Measurements from ENCODE around the gene CDH4.
A peak's percentile ranks its signal among the peaks of the same experiment; 100 is the strongest.

The CDH4 gene

DNA sequence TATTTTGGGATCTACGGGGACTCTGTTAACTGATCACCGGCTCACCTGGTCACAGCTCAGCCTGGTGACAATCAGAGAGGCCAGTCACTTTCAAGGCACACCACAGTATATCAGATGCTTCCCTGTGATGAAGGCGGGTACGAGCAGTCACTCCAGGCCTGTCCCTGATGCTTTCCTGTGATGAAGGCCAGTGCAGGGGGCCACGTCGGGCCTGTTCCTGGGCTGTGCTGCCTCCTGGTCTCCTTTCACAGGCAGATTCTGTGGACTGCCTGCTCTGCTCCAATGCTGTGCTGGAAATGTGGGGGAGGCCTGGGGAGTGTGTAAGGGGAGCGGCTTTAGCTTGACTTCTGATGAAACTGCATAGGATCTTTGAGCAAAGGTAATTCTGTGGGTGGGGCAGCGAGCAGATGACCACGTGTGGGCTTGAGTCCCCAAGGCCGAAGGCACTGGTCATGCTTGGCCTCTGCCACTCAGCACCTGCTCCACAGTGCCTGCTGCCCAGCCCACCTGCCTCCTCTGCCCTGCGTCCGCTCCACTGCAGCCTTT, 441.1 kb downstream of the CDH4 start:
- no peak for DNase-seq (ENCODE audit: low spot score)

DNA sequence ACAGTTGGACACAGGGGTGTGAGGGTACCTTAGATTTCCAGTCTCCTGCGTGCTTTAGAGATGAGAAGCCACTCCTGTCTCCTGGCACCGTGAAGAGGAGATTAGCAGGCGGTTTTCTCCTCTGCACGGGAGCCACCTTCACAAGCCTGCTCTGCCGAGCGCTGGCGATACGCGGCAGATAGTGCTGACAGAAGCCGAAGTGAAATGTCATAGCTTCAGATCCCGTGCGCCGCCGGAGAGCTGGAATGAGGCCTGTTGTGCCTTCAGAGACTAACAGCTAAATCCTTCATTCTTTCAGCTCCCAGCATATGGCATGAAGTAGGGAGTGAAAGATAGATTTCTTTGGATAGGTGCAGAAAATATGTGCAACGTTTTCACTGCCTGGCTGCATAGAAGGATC, 442.6 kb downstream of the CDH4 start:
- DNase-seq (ENCODE audit: low spot score), result no peak

DNA sequence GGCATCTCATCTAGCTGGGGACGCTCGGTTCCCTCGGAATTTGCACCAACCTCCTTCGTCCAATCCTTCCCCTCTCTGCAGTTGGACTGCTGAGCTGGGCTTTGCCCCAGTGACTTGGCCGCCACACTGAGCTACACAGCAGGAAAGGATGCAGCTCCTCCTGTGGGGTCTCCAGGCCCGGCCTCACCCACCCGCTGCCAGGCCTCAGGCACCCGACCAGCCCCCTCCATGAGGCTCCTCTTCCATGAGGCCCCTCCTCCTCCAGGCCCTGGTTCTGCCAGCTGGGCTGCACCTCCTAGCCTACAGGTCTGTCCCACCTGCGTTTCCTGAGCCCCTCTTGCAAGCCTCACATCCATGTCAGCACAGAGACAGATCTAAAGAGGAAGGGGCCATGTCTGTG, 443.7 kb downstream of the CDH4 start:
- no peak for DNase-seq (ENCODE audit: low spot score)

DNA sequence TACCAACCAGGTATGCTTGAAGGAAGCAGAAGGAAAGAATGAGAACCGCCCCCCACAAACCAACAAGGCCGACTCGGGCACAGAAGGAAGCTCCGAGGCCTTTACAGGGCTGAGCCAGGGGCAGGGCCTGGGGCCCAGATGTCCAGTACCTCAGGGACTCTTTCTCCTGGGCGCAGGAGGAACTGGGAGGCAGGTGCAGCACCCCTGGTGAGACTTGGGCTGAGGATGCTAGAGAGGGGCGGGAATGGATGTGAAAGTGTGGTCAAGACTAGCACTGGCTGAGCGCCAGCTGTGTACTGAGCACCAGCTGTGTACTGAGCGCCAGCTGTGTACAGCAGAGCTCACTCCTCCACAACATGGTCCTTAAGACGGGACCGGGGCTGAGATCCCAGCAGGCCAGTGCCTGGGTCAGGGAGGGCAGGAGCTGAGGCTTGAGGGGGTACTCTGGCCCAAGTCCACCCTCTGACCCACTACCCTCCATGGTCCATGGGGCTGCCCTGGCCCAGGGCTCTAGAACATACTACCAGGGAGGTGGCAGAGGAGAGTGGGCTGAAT, 444.2 kb downstream of the CDH4 start:
- no peak for DNase-seq (ENCODE audit: low spot score)

DNA sequence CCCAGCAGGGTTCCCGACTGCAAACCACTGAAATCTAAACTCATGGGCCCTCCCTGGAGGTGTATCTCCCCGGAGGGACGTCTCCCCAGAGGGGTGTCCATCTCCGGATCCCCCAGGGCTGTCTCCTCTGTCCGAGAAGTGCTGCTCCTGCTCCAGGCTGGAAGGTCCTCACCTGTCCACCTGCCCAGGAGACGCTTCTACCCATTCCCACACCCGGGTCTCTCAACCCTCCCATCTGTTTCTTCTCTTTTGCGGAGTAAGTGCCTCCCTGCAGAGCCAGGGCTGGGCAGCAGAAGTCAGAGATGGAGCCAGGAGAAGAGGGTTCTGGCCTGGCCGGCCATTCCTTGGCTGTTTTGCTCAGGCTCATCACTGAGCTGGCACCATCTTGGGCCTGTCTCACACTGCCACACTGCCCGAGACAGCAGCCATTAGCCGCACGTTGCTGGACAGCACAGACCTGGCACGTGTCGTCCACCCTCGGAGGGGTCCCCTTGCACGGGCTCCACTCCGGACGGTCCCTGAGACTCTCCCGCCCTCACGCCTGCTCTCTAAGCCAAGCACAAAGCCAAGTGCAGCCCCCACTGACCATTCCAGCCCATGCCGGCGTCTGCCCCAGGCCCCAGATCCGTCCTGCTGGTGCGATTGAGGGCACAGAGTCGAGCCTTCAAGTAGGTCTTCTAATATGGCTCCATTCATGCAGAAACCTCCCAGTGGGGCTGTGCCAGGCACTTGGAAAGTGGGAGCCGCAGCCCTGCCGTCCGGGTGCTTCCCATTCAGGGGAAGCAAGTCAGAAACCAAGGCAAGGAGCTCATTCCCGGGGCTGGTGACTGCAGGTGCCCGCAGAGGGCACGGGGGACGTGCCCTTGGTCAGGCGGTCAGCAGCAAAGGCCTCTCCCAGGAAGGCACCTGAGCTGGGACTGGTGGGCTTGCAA, 445.9 kb downstream of the CDH4 start:
- no peak for DNase-seq (ENCODE audit: low spot score)

DNA sequence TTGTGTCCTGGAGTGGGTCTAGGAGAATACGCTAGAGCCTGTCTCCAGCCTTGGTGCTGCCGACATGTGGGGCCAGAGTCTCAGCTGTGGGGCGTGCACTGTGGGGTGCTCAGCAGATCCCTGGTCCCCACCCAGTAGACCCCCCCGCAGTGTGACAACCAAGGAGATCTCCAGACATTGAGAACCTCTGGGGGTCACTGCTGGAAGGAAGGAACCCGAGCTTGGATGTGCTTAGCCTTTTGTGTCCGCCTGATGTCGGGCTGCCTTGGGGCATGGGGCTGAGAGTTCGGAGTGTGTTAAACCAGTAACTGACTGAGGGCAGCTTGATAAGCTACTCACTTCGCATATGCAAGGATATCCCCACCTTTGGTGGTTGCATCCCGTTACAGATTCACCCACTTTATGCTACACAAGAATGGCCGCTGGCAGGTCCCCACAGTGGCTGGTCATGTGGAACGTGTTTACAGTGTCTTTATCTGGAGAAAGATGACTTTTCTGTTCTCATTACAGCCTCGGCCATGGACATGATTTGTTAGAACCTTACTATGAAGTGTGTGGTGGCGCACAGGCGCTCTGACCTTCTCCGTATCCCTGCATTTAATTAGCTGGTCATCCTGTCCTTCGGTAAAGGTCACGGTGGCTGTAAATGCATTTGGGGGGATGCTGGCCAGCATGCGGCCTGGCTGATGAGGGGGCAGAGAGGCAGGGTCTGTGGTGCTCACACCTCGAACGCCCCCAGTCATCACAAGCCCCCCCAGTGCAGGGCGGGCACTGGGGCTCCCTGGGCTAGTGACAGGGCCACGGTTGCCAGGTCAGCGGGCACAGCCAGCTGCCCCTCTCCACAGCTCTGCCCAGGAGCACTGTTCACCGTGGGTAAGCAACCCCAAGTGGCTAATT, 446.8 kb downstream of the CDH4 start:
- DNase-seq (ENCODE audit: low spot score), result no peak

DNA sequence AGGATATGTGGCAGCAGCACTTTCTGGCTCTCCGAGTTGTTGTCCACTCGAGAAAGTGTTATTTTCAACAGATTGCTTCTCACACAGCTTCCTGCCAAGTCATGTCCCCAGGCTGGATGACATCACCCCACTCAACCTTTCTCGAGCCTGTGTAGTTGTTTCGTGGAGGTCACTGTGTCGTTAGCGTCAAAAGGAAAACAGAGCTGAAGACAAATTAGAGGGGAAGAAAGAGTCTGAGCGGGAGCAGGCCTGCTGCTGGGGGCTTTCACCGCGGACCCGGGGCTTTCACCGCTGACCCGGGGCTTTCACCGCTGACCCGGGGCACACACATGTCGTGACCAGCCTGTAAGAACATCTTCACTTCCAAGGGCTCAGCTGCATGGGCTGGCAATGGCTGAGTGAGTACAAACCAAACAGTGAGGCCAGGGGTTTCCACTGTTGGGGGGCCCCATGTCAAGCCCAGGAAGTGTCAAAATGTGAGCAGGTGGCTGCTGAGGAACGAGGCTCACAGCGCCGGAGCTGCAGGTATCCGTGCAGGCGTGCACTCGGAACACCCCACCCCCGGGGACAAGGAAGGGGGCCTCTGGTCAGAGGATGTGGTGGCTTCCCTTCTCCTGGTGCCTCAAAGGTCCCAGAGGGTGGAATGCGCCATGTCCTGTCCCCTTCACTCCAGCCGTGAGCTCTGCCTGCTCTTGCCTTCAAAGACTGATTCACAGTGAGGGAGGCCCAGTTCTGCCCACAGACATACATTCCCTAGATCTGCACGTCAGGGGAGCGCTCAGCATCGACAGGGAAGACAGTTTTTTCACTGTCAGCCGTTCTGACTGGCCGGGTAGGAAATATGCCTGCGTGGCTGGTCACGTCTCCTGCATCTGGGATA, 447.7 kb downstream of the CDH4 start:
- no peak for DNase-seq (ENCODE audit: low spot score)

DNA sequence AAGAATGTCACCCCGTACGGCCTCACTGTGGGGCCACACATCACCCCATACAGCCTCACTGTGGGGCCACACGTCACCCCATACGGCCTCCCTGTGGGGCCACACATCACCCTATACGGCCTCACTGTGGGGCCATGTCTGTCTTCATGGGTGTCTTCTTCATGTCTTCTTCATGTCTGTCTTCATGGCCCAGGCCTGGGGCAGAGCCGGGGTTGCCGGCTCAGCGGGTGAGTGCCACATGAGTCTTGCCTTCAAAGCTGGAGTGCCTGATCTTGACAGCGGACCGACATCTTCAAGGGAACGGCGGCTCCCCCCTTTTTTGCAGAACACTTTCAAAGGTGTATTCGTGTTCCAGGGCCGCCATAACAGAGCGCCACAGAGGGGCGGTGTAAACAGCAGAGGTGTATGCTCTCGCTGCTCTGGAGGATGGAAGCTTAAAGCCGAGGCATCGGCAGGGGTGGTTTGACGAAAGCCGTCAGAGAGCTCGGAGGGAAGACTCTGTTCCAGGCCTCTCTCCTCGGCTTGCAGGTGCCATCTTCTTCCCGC, 448.6 kb downstream of the CDH4 start:
- no peak for DNase-seq (ENCODE audit: low spot score)

DNA sequence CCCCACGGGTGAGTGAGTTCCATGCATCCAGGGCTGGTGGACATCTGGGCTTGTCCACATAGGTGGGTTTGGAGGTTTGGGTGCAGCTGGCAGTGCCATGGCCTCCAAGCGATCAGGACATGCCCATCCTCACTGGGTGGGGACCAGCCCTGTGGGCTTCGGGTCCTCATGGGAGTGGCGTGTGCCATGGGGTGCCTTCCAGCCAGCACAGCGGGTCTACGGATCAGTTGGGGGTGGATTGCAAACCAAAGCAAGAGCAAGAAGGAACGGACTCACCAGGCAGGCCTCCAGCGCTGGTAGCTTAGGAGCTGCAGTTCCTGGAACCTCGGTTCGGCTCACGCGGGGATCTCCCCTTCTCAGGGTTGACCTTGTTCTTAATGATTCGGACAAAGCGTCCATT, 449.3 kb downstream of the CDH4 start:
- DNase-seq (ENCODE audit: low spot score), result no peak

DNA sequence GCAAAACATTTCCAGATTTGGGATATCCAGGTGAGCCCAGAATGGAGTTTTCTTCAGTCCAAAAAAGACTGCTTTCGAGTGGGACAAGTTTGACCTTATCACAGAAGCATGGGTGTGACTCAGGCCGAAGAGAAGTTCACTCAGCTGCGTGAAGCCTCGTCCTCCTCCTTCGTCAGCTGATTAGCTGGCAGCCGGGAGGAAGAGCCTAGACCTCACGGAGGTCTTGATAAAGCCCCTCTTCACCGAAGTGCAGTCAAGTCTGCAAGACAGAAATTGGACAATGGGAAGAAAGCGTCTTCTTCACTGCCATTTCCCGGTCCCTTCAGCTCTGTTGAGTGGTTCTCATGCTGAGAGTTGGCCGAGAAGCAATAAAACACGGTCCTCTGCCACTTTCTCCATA, 449.7 kb downstream of the CDH4 start:
- no peak for DNase-seq (ENCODE audit: low spot score)

DNA sequence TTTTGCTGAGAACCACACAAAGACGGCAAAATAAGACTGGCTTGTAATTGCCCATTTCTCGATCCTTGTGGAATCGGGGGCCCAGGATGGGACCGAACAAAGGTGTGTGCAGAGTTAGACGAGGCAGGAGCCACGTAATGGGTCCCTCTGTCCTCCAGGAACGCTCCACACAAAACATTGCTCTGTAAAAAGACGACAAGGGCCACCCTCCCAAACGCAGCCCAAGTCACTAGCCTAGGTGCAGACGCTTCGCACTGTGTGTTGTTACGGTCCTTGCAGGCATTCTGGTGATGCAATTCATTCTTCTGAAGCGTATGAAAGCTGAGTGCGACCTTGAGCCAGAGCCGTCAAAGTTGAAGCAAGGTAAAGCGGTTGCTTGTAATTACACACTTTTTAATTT, 450.2 kb downstream of the CDH4 start:
- no peak for DNase-seq (ENCODE audit: low spot score)

DNA sequence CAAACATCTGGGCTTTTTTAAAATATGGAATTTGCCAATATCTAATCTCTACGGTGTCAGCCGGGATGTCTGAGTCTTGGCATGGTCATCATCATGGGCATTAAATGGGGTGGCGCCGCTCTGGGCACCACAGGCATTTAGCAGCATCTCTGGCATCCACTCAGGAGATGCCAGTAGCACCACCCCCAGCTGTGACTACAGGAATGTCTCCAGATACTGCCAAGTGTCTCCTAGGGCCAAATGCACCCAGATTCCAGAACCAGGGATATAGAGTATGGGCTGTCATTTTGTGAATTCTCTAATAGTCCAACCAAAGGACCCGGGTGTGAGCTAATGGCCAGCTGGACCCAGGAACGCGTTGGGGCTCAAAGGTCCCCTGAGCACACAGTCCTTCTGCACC, 452.6 kb downstream of the CDH4 start:
- no peak for DNase-seq (ENCODE audit: low spot score)

DNA sequence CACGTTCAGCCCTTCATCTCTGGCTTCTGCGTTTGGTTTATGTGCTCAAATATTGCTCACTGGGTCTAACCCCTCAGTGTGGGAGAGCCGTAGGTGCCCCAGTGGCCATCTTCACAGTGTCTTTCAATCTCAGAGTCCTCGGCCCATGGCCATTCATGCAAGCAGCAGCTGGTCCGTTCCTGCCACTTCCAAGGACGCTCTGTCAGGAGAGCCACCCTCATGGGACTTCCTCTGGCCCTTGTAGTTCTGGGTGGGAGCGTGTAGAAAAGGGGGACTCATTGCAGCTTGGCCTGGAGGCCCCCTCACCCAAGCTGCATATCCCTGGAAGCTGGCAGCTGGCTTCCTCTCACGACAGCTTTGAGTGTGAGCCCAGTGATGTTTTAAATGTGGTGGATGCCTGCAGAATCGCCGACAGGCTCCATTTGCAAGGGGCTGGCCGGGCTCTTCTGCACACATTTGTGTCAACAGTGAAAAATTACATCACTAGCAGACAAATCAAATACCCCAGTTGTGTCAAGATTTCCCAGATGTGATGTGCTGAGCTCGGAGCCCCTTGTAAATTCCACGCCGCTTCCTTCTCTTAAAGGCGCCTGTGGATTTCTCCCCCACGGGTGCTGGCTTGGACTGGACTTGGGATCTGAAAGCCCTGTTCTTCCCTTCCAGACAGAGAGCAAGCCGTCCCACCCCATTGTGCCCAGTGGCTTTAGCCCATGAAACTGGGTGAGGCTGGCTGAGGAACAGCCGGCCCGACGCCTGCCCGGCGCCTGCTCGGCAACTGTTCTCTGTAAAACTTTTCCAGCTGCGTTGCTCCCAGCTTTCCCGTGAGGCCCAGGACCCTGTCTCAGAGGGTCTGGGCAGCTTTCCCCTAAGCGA, 453.6 kb downstream of the CDH4 start:
- DNase-seq (ENCODE audit: low spot score), result no peak

DNA sequence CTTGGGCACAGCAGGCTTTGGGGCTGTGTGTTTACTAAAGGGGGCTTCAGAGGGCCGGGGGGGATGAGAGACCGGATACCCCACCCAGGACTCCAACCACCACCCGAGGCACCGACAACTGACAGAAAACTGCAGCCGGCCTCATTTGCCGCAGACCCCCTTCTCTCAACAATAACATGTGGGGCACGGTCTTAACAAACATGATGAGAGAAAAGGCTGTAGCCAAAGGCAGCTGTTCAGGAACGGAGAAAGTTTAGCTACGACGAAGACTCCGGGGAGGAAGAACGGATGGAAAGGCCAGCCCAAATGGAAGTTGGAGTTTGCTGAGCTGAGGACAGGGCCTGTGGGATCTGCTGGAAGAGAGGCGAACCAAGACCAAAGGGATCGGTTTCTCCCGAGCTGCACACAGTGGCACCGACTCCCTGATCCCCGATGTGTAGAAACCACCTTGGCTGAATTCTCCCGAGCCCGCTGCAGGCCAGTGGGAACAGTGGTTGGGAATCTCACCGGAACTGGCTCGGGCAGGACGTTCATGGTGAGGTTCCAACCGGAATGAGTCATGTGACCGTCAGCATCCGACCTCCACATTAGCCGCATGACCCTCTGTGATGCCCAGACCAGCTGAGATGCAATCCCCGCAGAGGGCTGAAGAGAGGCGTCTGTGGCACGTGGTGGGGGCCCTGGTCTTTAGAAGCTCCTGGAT, 454.3 kb downstream of the CDH4 start:
- no peak for DNase-seq (ENCODE audit: low spot score)

DNA sequence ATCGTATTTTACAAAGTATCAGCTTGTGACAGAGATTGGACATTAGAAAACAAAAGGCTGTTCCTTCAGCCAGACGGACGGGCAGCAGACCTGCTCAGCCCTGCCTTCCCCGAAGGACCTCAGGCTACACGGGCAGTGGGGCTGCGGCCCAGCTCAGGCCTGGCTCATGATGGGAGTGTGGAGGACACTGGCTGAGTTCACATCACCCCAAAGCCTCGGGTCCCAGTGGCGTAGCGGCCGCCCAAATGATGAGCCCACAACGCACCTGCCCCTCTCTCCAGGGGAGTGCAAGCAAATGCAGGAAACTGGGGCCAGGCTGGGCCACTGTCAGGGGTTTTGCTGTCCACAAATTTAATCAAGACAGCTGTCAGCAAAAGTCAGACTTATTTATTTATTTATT, 456.8 kb downstream of the CDH4 start:
- no peak for DNase-seq (ENCODE audit: low spot score)

DNA sequence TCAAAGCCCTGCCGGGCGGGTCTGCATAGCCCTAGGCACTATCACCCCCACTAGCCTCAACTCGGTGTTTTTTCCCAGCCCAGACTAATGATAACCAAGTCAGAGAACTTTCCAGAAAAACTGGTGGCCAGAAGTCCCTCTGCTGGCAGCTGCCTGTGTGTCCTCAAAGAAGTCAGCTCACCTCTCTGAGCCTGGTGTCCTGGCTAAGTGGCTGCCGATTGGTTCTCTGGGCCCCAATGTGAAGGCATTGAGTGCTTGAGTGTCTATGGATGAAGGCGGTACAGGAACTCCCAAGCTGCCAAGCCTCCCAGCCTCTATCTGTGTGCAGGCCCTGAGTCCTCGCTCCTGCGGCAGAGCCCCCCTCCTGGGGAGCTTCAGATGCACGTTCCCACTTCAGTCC, 458.0 kb downstream of the CDH4 start:
- no peak for DNase-seq (ENCODE audit: low spot score)

DNA sequence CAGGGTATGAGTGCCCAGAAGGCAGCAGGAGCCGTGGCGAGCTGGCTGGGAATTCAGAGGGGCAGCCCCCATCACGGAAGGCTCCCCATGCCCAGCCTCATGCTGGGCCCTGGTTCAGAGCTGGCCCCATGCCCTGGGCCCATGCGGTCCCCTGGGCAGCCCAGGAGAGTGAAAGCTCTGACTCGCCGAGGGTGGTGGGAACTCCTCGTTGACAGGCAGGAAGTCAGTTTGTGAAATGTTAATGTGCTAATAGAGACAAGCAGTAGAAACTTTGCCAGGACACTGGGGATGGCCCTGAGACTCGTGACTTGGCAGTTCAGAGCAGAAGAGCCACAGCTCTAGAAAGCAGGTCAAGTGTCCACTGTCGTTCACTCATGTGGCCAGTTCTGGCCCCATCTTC, 460.6 kb downstream of the CDH4 start:
- DNase-seq (ENCODE audit: low spot score), result peak; percentile 6

DNA sequence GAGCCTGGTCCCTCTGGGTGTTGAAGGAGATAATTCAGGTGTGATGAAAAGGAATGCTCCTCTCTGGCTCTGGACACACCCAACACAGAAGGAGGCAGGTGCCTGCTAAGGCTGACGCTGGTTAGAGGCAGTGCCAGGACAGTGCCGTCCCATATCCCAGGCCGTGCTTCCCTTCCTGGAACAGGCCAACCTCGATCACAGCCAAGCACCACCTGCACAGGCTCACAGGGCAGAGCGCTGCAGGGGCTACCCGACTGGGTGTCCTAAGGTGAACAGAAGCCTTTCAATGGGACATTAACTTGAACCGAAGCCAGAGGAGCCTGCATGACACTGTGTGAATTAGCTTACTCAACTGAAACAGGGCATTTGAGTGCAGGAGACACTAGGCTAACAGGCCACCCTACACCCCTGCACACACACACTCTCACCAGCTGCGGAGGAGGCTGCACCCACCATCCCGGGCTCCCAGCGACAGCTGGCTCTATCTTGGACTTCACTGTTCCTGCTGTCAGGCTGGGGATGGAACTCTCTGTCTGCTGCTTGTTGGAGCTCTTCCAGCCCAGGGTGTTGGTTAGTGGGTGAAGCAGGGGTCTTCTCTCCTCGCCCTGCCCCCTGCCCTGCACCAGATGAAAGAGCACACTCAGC, 466.4 kb downstream of the CDH4 start:
- DNase-seq (ENCODE audit: low spot score), result no peak
